Prostate gland (tissue), 2 donors: ENCODE measurements around the gene PRDM1.

Experiments
- CTCF ChIP-seq, 4 experiments: fragments of 200-600 bp in 2 of 4; fragments of 450-650 bp in 2 of 4; sonication (generic) in 2 of 4; IDR thresholded peaks; 1 replicate in 3 of 4; 2 replicates in 1 of 4; pipeline ENCODE4 v1.5.1; 2016 to 2019; ENCODE audit warnings: antibody characterized with exemption in 4 of 4, mild to moderate bottlenecking in 2 of 4, moderate library complexity in 2 of 4
- POLR2A ChIP-seq: fragments of 450-650 bp; IDR thresholded peaks from one replicate; pipeline ENCODE4 v1.6.1; 2016; ENCODE audit warnings: antibody characterized with exemption, mild to moderate bottlenecking
- POLR2AphosphoS5 ChIP-seq: sonication (generic); formaldehyde crosslinking; IDR thresholded peaks from one replicate; pipeline ENCODE4 v1.6.1; 2017; ENCODE audit warnings: antibody characterized with exemption

GRCh38 chr6:106064142-106064541, 22.0 kb upstream of the PRDM1 start:
- TF ChIP-seq POLR2A (no peak), CTCF (IDR thresholded peaks at IDR 0.05) (no peak), POLR2AphosphoS5 (no peak)
